HK-2 (cell line): Measurements from ENCODE around the gene MRPS27.
"Not testable (repeated sequence)": the region's sequence is repeated elsewhere in the genome, so short reads cannot be mapped to it uniquely, and the experiment has no call there.

ENCODE experiments used
- DNase-seq: peaks from one replicate; pipeline ENCODE4 v3.0.0-alpha.2; 2018; ENCODE audit not compliant: unreplicated experiment

The MRPS27 gene

DNA sequence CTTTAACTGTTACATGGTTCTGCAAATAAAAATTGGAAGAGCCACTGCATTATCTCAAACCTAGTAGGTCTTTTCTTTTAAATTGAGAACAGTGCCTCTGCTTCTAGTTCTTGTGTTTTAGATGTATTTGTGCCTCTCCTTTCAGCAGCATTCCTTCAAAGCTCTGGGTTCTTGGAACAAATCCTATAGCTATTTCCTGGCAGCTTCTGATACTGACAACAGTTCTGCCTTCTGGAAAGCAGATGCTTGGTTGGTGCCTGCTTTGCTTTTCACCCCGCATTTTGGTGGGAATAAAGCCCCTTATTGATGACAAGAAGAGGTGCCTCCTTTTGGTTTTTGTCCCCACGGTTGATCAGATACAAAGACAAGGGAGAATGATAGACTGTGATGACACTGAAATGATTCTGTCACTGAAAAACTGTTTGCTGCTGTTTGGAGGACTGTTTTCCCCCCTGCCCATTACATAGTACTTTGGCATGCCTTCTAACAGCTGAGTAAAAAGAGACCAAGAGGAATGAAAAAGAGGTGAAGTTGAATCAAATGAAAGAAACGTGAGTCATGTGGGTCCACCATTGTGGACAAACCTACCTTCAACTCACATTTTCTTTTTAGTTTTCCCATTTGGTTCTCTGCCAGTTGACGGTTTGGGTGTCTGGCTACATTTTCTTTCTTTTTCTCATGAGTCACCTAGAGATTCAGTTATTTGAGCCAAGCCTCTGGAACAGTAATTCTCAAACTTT lies 5.7 kb upstream of the MRPS27 start:
- no peak for DNase-seq

DNA sequence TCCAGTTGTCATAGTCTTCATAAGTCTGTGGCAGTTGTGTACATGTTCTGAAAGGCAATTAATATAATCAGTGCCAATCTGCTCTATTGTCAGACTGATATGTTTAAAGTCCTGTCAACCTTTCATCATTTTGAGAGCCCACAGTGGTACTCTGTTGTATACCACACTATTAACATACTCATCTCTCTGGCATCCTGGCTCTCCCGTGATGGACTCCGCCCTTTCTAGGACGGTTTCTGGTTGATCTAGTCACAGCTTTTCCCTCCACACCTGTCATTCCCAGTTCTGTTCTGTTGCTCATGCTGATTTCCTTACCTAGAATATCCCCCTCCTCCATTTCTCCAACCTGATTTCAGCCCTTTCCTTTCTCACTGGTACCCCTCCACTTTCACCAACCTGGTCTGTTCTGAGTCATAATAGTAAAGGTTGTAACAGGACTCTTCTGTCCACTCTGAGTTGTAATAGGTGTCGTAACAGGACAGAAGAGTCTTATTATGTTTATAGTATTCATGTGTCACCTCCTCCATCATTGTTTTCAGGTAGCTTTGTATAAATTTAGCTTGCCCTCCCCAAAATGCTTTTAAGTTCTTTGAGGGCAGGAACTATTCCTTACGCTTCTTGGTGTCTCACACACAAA lies 4.3 kb upstream of the MRPS27 start:
- DNase-seq, result no peak

- DNase-seq, result peak; percentile 23
These were observed 535 bp downstream of the MRPS27 start for GRCh38 chr5:72319435-72319975.

- no peak for DNase-seq
These were observed 5.4 kb downstream of the MRPS27 start for GRCh38 chr5:72314571-72315172.

DNA sequence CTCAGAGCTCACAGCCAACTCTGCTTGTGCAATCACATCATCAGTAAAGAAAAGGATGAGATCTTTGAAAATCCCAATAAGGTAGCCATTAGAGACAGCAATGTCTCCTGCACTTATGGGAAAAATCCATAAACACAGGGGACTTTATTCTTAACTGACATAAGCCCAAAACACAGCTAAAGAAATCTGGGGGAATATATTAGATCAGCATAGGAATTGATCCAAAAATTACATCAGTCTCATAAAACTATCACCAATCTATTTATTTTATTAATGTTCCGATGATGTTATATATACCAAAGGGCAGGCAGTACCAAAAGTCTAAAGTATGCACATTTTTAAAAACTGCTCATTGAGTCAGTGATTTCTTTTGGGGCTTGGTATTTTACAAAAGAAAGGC lies 6.9 kb downstream of the MRPS27 start:
- no peak for DNase-seq

DNA sequence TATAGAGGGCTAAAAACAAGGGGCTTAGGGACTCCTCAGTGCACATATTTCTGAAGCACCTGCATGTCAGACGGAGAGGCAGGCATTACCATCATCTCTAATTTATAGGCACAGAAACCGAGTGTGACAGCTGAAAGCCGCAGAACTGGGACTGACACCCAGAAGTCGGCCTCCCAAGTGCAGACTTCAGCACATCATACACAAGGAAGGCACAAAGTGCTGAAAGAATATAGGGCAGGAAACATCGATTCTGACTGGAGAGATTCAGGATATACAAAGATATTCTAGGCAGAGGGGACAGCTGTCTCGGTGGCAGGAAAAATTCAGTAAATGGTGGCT lies 11.2 kb downstream of the MRPS27 start:
- no peak for DNase-seq

GRCh38 chr5:72307968-72308852 lies 11.8 kb downstream of the MRPS27 start:
- peak; percentile 93 for DNase-seq

DNA sequence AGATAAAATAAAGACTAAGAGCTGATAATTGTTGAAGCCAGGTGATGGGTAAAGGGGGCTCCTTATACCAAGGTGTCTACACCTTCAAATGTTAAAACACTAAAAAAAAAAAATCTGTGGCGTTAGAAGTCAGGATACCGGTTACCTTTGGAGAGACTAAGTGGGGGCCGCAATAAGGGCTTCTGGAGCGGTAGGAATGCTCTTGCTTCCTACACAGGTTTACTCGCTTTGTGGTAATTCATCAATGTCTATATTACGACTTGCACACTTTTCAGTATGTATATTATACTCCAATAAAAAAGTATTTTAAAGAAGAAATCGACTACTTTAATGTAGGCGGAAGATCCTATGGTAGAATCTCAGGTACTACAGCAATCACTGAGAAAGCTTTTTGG lies 12.5 kb downstream of the MRPS27 start:
- DNase-seq, result no peak

DNA sequence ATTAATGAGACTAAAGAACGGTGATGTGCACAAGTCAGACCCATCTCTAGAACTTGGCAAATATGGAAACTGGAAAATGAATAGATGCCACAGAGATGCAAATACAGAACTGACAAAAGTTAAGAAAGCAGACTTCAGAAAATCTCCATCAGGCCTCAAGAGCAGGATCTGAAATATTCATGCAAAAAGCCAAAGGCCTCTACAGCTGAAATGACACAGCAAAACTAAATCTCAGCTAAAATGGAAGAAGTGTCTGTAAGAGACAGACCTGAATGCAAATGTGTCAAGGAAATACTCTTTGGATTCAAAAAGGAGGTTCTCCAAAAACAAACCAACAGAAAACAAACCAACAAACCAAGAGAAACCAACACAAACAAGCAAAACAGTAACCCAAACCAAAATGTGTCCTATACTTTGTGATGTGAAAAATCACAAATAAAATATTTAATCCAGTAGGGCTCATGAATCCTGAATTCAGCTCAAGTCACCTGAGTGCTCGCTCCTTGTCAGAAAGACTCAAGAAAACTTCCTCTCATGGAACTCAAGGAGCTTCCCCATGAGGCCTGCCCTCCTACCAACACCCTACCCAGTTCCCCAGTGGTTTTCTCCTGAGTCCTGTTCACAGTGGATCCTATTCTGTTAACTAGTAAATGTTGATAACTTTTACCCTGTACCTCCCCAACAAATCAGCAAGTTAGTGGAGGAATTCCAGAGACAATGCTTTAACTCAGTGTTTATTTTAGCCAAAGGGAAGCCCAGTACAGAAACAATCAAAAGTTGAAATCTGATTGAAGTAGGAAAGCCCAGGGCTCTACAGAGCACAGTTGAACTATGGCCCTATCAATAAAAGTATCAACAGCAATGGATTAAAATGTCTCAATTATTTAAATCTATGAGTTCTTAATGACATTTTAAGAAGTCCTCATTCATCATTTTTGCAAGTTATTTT lies 14.6 kb downstream of the MRPS27 start:
- DNase-seq, result no peak

- DNase-seq, result no peak
These were observed 17.9 kb downstream of the MRPS27 start for GRCh38 chr5:72302171-72302570.

GRCh38 chr5:72301557-72301956 lies 18.5 kb downstream of the MRPS27 start:
- no peak for DNase-seq

DNA sequence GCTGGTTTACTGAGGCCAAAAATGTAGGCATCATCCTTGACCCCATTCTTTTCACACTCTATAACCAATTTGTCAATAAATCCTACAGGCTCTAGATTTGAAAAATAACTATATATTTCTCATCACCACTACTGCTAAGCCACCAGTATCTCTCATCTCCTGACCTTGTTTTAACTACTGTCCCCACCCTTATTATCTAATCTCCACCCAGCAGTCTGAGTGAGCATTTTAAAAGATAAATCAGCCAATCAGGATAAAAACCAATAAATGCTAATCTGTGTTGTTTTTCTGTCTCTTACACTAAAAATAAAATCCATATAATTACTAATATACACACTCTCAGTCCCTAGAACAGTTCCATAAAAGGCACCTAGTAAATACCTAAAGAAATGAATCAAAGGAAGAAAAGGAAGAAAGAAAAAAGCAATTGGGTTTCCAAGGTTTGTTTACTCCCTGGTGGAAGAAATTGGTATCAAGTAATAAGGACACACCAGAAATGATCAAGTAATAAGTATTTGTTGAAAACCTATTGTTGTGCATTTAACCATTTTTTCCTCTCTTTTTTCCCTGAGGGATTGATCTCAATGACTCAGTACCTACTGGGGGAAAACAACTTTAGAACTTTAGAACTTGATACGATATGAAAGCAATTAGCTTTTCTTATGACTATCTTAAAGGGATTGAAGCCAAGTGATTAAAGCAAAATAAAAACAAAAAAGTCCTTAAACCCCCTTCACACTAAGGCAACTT lies 19.3 kb downstream of the MRPS27 start:
- DNase-seq, result no peak

- DNase-seq, result no peak
These were observed 21.3 kb downstream of the MRPS27 start for GRCh38 chr5:72298711-72299110.

GRCh38 chr5:72298136-72298535 lies 21.9 kb downstream of the MRPS27 start:
- not testable (repeated sequence) for DNase-seq

- DNase-seq, result no peak
These were observed 23.8 kb downstream of the MRPS27 start for GRCh38 chr5:72296256-72296655.

GRCh38 chr5:72295539-72295938 lies 24.5 kb downstream of the MRPS27 start:
- no peak for DNase-seq

GRCh38 chr5:72294473-72294872 lies 25.6 kb downstream of the MRPS27 start:
- no peak for DNase-seq

GRCh38 chr5:72293495-72294055 lies 26.5 kb downstream of the MRPS27 start:
- DNase-seq, result no peak

GRCh38 chr5:72292411-72292810 lies 27.6 kb downstream of the MRPS27 start:
- DNase-seq, result no peak

DNA sequence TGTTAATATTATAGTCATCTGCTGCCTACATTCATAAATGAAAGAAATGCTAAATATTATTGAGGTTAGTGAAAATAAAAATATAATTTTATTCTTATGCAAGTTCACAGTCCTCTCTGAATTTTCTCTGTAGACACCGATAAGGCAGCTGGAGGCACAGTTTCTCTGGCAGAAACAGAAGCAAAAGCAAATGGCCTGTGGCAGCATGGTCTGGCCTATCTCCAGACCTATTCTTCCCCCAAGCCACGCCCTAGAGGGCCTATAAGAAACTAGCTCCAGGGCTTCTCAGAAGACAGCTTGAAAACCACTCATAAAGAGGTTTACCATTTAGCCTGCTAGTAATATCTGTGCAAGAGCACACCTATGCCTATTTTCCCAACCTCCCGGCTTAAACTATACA lies 28.4 kb downstream of the MRPS27 start:
- no peak for DNase-seq
